ENCODE results near the gene UBE2I. TPM values are rescaled to one million over a fixed set of nuclear protein-coding genes. Genes with fewer than 3 reads are reported as not detected.

UBE2I gene
- total and polyA plus RNA-seq, 2 donors (not counting 1 experiment from before 2014, with no cell fraction given) = 152 to 265 TPM

GRCh38 chr16:1283996-1284616, 25.3 kb upstream of the UBE2I start:
- no peak overlapping the region for H3K27ac Mint-ChIP-seq
- no peak for ATAC-seq (ENCODE audit: low read depth)

More at GRCh38 chr16:1283996-1284616, 25.3 kb upstream of the UBE2I start:
- Histone ChIP-seq H3K4me1 (ENCODE audit: control insufficient read depth in 2 of 2, insufficient read depth in 2 of 2, low read length in 2 of 2) (peaks cover 4% of the 10 kb centered on the region in 2 donors), H3K4me3 (ENCODE audit: control extremely low read depth in 1 of 5, extremely low read depth in 1 of 5, insufficient read depth in 1 of 5, low read depth in 2 of 5, low read length in 4 of 5) (no peak overlapping the region), H3K27me3 (replicated peaks in 1 of 4; ENCODE audit: control extremely low read depth in 1 of 4, control insufficient read depth in 3 of 4, insufficient read depth in 4 of 4, low read length in 3 of 4) (peaks cover 0 to 16% (median 3%) of the 10 kb centered on the region in 4 experiments), H3K27ac (ENCODE audit: low read length in 2 of 2) (no peak overlapping the region), H3K9me3 (ENCODE audit: control extremely low read depth in 1 of 3, control insufficient read depth in 2 of 3, insufficient read depth in 1 of 3, low read length in 2 of 3) (no peaks in the 10 kb centered on the region), H3K4me2 (replicated peaks; ENCODE audit: low read depth, low read length, poor library complexity, severe bottlenecking) (no peak overlapping the region), H2AFZ (ENCODE audit: insufficient read depth, low read depth, low read length, poor library complexity, severe bottlenecking) (no peak overlapping the region), H4K20me1 (ENCODE audit: control insufficient read depth, insufficient read depth, low read length, poor library complexity, severe bottlenecking) (no peaks in the 10 kb centered on the region), H3K36me3 (replicated peaks in 1 of 2; ENCODE audit: control extremely low read depth in 1 of 2, control insufficient read depth in 1 of 2, extremely low read depth in 1 of 2, insufficient read depth in 2 of 2, low read length in 1 of 2) (no peaks in the 10 kb centered on the region), H3K79me2 (ENCODE audit: control insufficient read depth, insufficient read depth, low read length) (no peaks in the 10 kb centered on the region), H3K9ac (ENCODE audit: low read length) (no peak overlapping the region)
- CTCF ChIA-PET = no interaction called here
- TF ChIP-seq EZH2 (IDR thresholded peaks at IDR 0.05; ENCODE audit: borderline replicate concordance, insufficient read depth, low read depth, low read length, poor library complexity, severe bottlenecking) = no peak
- TF ChIP-seq, protein P1, sequence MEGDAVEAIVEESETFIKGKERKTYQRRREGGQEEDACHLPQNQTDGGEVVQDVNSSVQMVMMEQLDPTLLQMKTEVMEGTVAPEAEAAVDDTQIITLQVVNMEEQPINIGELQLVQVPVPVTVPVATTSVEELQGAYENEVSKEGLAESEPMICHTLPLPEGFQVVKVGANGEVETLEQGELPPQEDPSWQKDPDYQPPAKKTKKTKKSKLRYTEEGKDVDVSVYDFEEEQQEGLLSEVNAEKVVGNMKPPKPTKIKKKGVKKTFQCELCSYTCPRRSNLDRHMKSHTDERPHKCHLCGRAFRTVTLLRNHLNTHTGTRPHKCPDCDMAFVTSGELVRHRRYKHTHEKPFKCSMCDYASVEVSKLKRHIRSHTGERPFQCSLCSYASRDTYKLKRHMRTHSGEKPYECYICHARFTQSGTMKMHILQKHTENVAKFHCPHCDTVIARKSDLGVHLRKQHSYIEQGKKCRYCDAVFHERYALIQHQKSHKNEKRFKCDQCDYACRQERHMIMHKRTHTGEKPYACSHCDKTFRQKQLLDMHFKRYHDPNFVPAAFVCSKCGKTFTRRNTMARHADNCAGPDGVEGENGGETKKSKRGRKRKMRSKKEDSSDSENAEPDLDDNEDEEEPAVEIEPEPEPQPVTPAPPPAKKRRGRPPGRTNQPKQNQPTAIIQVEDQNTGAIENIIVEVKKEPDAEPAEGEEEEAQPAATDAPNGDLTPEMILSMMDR (IDR thresholded peaks at IDR 0.05) = no peak
- intact Hi-C loops (cut with micrococcal nuclease) = no loop called here
- H3K4me3 Mint-ChIP-seq = no peak overlapping the region
- 91% methylated on average over 16 of the region's 16 CpGs for WGBS (ENCODE audit: insufficient coverage)
- no peak for DNase-seq
- H3K4me1 Mint-ChIP-seq = peaks cover 3% of the 10 kb centered on the region
- POLR2A ChIA-PET = interaction anchor here (0.5 kb wide), 1 partner anchor 19 kb away, joined by 6 read pairs; no protein-coding TSS in a partner anchor
- no peaks in the 10 kb centered on the region for H3K9me3 Mint-ChIP-seq (ENCODE audit: insufficient read depth)
- H3K27me3 Mint-ChIP-seq = peaks cover 8% of the 10 kb centered on the region

Data from B cell (primary cell).